HEK293 (cell line): ENCODE results near the gene TRIM40.

ENCODE experiments used
- AEBP2 ChIP-seq: fragments of 450-650 bp; formaldehyde crosslinking; IDR thresholded peaks from 2 replicates; pipeline ENCODE4 v1.5.1; 2016; ENCODE audit warnings: missing biosample characterization, missing genetic modification characterization, borderline replicate concordance
- CTCF ChIP-seq: fragments of 450-650 bp; formaldehyde crosslinking; IDR thresholded peaks from 2 replicates; pipeline ENCODE4 v1.5.1; 2016; ENCODE audit warnings: missing biosample characterization, missing genetic modification characterization
- ELK4 ChIP-seq: IDR thresholded peaks from 2 replicates; pipeline ENCODE4 v1.6.1; 2011; ENCODE audit warnings: mild to moderate bottlenecking, low read depth, low read length, borderline replicate concordance
- REST ChIP-seq: fragments of 450-650 bp; formaldehyde crosslinking; IDR thresholded peaks from 2 replicates; pipeline ENCODE4 v1.5.1; 2016; ENCODE audit warnings: missing biosample characterization, missing genetic modification characterization
- TRIM28 ChIP-seq: IDR thresholded peaks from 2 replicates; pipeline ENCODE4 v1.6.1; 2011; ENCODE audit warnings: low read length, control low read depth, borderline replicate concordance
- ZNF146 ChIP-seq: fragments of 450-650 bp; formaldehyde crosslinking; IDR thresholded peaks from 2 replicates; pipeline ENCODE4 v1.5.1; 2016; ENCODE audit warnings: missing biosample characterization, missing genetic modification characterization
- ZNF202 ChIP-seq: fragments of 450-650 bp; formaldehyde crosslinking; IDR thresholded peaks from 2 replicates; pipeline ENCODE4 v1.5.1; 2016; ENCODE audit warnings: missing biosample characterization, missing genetic modification characterization, borderline replicate concordance
- ZNF558 ChIP-seq: fragments of 450-650 bp; formaldehyde crosslinking; IDR thresholded peaks from 2 replicates; pipeline ENCODE4 v1.5.1; 2016; ENCODE audit warnings: missing biosample characterization, missing genetic modification characterization
- ZNF670 ChIP-seq: fragments of 450-650 bp; formaldehyde crosslinking; IDR thresholded peaks from 2 replicates; pipeline ENCODE4 v1.5.1; 2016; ENCODE audit warnings: missing biosample characterization, missing genetic modification characterization, low read depth
- ZNF776 ChIP-seq: fragments of 450-650 bp; formaldehyde crosslinking; IDR thresholded peaks from 2 replicates; pipeline ENCODE4 v1.5.0; 2017; ENCODE audit warnings: missing biosample characterization, missing genetic modification characterization, borderline replicate concordance
- TF ChIP-seq, protein P1 (sequence below): fragments of 450-650 bp; formaldehyde crosslinking; IDR thresholded peaks from 2 replicates; pipeline ENCODE4 v1.5.1; 2016; ENCODE audit warnings: missing biosample characterization, missing genetic modification characterization

DNA sequence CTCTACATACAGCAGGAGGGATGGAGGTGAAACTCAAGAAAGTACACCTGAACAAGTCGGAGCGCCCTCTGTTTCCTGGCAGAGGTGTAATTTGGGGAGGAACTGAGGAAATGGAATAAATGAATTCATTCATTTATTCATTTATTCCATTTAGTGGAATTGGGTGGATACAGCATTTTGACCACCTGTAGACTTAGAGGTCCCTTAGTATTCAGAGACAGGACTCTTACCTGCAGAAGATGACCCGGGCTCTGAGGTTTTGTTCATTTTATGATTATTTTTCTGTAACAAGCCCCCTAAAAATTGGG lies 32.1 kb upstream of the TRIM40 start:
- no peak for TF ChIP-seq REST
- TF ChIP-seq CTCF = no peak
- TF ChIP-seq ZNF202 = no peak
- TF ChIP-seq, protein P1, sequence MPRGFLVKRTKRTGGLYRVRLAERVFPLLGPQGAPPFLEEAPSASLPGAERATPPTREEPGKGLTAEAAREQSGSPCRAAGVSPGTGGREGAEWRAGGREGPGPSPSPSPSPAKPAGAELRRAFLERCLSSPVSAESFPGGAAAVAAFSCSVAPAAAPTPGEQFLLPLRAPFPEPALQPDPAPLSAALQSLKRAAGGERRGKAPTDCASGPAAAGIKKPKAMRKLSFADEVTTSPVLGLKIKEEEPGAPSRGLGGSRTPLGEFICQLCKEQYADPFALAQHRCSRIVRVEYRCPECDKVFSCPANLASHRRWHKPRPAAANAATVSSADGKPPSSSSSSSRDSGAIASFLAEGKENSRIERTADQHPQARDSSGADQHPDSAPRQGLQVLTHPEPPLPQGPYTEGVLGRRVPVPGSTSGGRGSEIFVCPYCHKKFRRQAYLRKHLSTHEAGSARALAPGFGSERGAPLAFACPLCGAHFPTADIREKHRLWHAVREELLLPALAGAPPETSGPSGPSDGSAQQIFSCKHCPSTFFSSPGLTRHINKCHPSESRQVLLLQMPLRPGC = no peak
- no peak for TF ChIP-seq AEBP2 (tag by site-specific recombination)
- TF ChIP-seq ZNF776 (tag by site-specific recombination) = no peak
- TF ChIP-seq ELK4 = no peak
- TF ChIP-seq TRIM28 = no peak
- TF ChIP-seq ZNF670 = no peak
- no peak for TF ChIP-seq ZNF558 (tag by site-specific recombination)
- TF ChIP-seq ZNF146 = no peak
